Stimulated activated naive CD8-positive, alpha-beta T cell treated with anti-CD3 and anti-CD28 coated beads, Interleukin-15, Interleukin-2, amounts not matched to agents 100 ng/mL and 50 ng/mL, for 24 hours (primary cell): ENCODE results near the gene PRKRA.
A peak's percentile ranks its signal among the peaks of the same experiment; 100 is the strongest.
"Not testable (repeated sequence)": the region's sequence is repeated elsewhere in the genome, so short reads cannot be mapped to it uniquely, and the experiment has no call there.

Experiments
- H3K27ac Mint-ChIP-seq: one replicate; pipeline ENCODE4 v1.8.0; 2021; ENCODE audit warnings: mild to moderate bottlenecking, mixed read lengths
- H3K27me3 Mint-ChIP-seq: one replicate; pipeline ENCODE4 v1.8.0; 2021; ENCODE audit warnings: mixed read lengths
- H3K36me3 Mint-ChIP-seq: one replicate; pipeline ENCODE4 v1.8.0; 2021; ENCODE audit warnings: low read depth, mixed read lengths
- H3K4me1 Mint-ChIP-seq: one replicate; pipeline ENCODE4 v1.8.0; 2021; ENCODE audit warnings: low read depth, mixed read lengths
- H3K4me3 Mint-ChIP-seq: one replicate; pipeline ENCODE4 v1.8.0; 2021; ENCODE audit warnings: mild to moderate bottlenecking, mixed read lengths
- H3K9me3 Mint-ChIP-seq: one replicate; pipeline ENCODE4 v1.8.0; 2021; ENCODE audit warnings: mixed read lengths

PRKRA gene

GRCh38 chr2:178436662-178437061, 14.3 kb downstream of the PRKRA start:
- Mint-ChIP-seq H3K36me3 (peaks cover 78% of the 10 kb centered on the region), H3K27ac (no peak overlapping the region), H3K27me3 (no peaks in the 10 kb centered on the region), H3K4me1 (no peaks in the 10 kb centered on the region), H3K9me3 (no peaks in the 10 kb centered on the region), H3K4me3 (no peak overlapping the region)

GRCh38 chr2:178429336-178429735, 21.6 kb downstream of the PRKRA start:
- no peaks in the 10 kb centered on the region for H3K27me3 Mint-ChIP-seq

DNA sequence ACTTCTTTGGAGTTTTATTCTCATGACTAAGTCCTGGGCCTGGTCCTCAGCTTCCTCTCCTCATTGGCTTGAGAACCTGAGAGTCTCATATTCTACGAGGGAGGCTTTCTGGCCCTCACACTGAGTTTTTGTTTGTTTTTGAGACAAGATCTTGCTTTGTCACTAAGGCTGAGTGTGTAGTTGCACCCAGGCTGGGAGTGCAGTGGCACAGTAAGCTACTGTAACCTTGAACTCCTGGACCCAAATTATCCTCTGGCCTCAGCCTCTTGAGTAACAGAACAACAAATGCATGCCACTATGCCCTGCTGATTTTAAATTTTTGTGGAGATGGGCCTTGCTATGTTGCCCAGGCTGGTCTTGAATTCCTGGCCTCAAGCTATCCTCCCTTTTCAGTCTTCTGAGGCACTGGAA, 22.6 kb downstream of the PRKRA start:
- H3K4me3 Mint-ChIP-seq: no peak overlapping the region
- no peak overlapping the region for H3K27ac Mint-ChIP-seq
- H3K4me1 Mint-ChIP-seq: no peaks in the 10 kb centered on the region
- peaks cover 9% of the 10 kb centered on the region for H3K9me3 Mint-ChIP-seq
- peaks cover 91% of the 10 kb centered on the region for H3K36me3 Mint-ChIP-seq
- H3K27me3 Mint-ChIP-seq: no peaks in the 10 kb centered on the region

More at GRCh38 chr2:178429336-178429735, 21.6 kb downstream of the PRKRA start:
- Mint-ChIP-seq H3K27ac (no peak overlapping the region), H3K4me3 (no peak overlapping the region), H3K4me1 (no peaks in the 10 kb centered on the region), H3K36me3 (peaks cover 94% of the 10 kb centered on the region), H3K9me3 (peaks cover 6% of the 10 kb centered on the region)

GRCh38 chr2:178427458-178427857, 23.5 kb downstream of the PRKRA start:
- no peaks in the 10 kb centered on the region for H3K27me3 Mint-ChIP-seq
- H3K36me3 Mint-ChIP-seq: peaks cover 83% of the 10 kb centered on the region
- no peaks in the 10 kb centered on the region for H3K4me1 Mint-ChIP-seq
- H3K4me3 Mint-ChIP-seq: no peak overlapping the region
- H3K27ac Mint-ChIP-seq: no peak overlapping the region
- peaks cover 9% of the 10 kb centered on the region for H3K9me3 Mint-ChIP-seq

DNA sequence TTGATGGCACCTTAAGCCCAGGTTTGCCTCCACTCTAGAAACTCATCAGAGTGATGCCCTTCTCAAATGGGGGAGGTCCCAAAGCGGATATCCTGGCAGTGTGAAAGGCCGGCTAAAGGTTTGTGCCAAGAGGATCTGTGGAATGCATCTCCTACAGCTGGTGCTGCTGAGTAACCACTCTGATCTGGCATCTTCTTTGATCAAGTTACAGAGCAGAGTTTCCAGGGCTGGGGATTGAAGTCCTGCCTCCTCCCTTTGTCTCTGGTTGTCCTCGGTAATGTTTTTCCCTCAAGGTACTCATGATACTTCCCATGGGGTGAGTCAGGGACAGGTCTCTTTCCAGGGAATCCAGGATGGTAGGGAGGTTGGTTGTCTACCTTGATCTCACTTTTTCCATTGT, 24.6 kb downstream of the PRKRA start:
- Mint-ChIP-seq H3K27ac (no peak overlapping the region), H3K36me3 (peaks cover 73% of the 10 kb centered on the region), H3K4me3 (no peak overlapping the region), H3K27me3 (no peaks in the 10 kb centered on the region), H3K9me3 (peaks cover 9% of the 10 kb centered on the region), H3K4me1 (no peaks in the 10 kb centered on the region)

DNA sequence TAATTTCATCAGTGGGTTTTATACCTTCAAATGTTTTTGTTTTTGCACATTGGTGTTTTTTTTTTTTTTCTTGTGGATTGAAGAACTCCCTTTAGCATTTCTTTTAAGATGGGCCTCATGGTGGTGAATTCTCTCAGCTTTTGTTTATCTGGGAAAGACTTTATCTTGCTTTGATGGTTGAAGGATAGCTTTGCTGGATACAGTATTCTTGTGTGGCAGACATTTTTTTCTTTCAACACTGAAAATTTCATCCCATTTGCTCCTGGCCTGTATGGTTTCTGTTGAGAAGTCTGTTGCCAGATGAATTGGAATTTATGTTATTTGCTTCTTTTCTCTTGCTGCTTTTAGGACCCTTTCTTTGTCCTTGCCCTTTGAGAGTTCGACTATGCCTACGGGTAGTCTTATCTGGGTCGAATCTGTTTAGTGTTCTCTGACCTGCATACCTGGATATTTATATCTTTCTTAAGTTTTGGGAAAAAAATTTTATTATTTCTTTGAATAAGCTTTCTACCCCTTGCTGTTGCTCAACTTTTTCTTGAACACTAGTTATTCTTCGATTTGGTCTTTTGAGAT, 25.6 kb downstream of the PRKRA start:
- Mint-ChIP-seq H3K27me3 (no peaks in the 10 kb centered on the region), H3K36me3 (peaks cover 63% of the 10 kb centered on the region)

DNA sequence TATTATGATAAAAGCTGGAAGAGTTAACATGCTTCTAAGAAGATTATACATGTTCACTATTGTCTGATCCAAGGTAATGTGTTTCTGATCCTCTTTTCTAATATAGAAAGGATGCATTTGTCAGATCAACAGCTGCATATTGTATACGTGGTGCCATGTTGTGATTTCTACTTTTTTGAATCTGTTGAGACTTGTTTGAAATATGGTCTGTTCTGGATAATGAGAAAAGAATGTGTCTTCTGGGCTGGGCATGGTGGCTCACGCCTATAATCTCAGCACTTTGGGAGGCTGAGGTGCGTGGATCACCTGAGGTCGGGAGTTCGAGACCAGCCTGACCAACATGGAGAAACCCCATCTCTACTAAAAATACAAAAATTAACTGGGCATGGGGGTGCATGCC, 27.2 kb downstream of the PRKRA start:
- peaks cover 50% of the 10 kb centered on the region for H3K36me3 Mint-ChIP-seq
- not testable (repeated sequence) for H3K9me3 Mint-ChIP-seq, H3K27me3 Mint-ChIP-seq, H3K4me1 Mint-ChIP-seq, H3K4me3 Mint-ChIP-seq, H3K27ac Mint-ChIP-seq

More for the DNA sequence above, 25.6 kb downstream of the PRKRA start:
- H3K4me1 Mint-ChIP-seq: no peaks in the 10 kb centered on the region
- H3K9me3 Mint-ChIP-seq: peaks cover 9% of the 10 kb centered on the region
- H3K4me3 Mint-ChIP-seq: no peak overlapping the region
- no peak overlapping the region for H3K27ac Mint-ChIP-seq

DNA sequence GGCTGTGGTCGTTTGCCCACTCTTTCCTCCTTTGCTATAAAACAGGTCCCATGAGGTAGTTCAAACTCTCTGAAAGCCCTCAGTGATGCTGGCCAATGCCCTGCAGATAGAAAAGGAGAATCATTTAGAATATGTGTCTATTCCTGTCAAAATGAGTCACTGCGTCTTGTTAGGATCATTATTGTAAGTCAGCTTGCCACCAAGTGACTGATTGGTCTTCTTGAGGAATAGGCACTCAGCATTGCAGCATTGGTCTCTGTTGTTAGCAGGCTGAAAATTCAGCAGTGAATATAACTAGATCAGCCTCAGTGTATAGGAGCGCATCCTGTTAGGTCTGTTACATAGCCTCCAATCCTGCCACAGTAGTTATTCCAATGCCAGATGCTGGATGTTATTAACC, 28.9 kb downstream of the PRKRA start:
- H3K27me3 Mint-ChIP-seq: no peaks in the 10 kb centered on the region
- H3K4me3 Mint-ChIP-seq: no peak overlapping the region
- H3K9me3 Mint-ChIP-seq: peaks cover 9% of the 10 kb centered on the region
- H3K27ac Mint-ChIP-seq: no peak overlapping the region
- peaks cover 33% of the 10 kb centered on the region for H3K36me3 Mint-ChIP-seq
- no peaks in the 10 kb centered on the region for H3K4me1 Mint-ChIP-seq

- peaks cover 18% of the 10 kb centered on the region for H3K36me3 Mint-ChIP-seq
- no peaks in the 10 kb centered on the region for H3K27me3 Mint-ChIP-seq
- no peak overlapping the region for H3K4me3 Mint-ChIP-seq
- H3K9me3 Mint-ChIP-seq: peaks cover 5% of the 10 kb centered on the region
- H3K27ac Mint-ChIP-seq: no peak overlapping the region
- no peaks in the 10 kb centered on the region for H3K4me1 Mint-ChIP-seq
Measured at GRCh38 chr2:178420463-178420999, 30.4 kb downstream of the PRKRA start.

DNA sequence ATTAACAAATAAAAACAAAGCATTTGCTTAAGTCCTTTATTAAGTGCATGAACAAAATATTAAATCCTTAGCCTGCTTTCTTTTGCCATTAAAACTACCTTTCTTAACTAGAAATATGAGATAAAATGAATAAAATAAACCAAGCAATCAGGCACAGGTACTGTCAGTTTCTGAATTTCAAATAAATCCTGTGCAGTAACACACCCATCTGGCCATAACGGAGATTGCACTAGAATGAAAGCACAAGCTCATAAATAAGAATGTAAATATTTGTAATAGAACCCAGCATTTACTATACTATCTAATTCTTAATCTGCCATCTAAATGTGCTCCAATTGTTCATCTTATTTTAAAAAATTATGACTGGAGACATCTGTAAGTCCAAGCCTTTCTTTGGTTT, 31.9 kb downstream of the PRKRA start:
- H3K4me3 Mint-ChIP-seq: no peak overlapping the region
- peaks cover 10% of the 10 kb centered on the region for H3K4me1 Mint-ChIP-seq
- no peak overlapping the region for H3K27ac Mint-ChIP-seq
- no peaks in the 10 kb centered on the region for H3K27me3 Mint-ChIP-seq
- peaks cover 3% of the 10 kb centered on the region for H3K9me3 Mint-ChIP-seq
- H3K36me3 Mint-ChIP-seq: peaks cover 4% of the 10 kb centered on the region

- Mint-ChIP-seq H3K4me3 (no peak overlapping the region), H3K36me3 (peaks cover under 1% of the 10 kb centered on the region), H3K27me3 (no peaks in the 10 kb centered on the region), H3K27ac (no peak overlapping the region), H3K9me3 (no peaks in the 10 kb centered on the region), H3K4me1 (peaks cover 10% of the 10 kb centered on the region)
Measured at GRCh38 chr2:178418426-178418825, 32.5 kb downstream of the PRKRA start.

- H3K4me1 Mint-ChIP-seq: peaks cover 15% of the 10 kb centered on the region
- no peak overlapping the region for H3K4me3 Mint-ChIP-seq
- H3K36me3 Mint-ChIP-seq: no peaks in the 10 kb centered on the region
- H3K9me3 Mint-ChIP-seq: no peaks in the 10 kb centered on the region
- no peaks in the 10 kb centered on the region for H3K27me3 Mint-ChIP-seq
- no peak overlapping the region for H3K27ac Mint-ChIP-seq
Measured at GRCh38 chr2:178417916-178418315, 33.1 kb downstream of the PRKRA start.

DNA sequence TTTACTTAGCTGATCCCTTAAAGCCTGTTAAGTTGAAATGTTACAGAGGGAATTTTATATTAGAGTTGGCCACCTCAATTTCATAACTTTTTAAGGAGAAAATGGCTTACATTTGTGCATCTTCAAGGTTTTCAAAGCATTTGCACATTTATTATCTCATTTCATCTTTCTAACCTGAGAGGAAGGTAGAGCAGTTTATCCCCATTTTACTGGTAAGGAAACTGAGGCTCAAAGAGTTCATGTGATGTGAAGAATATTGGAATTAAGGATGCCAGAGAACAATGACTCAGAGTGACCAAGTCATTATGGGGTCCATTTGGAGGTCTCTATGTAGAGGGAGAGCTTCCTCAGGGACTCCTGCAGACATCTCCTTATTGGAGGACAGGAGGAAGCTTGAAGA, 35.0 kb downstream of the PRKRA start:
- H3K36me3 Mint-ChIP-seq: no peaks in the 10 kb centered on the region
- H3K9me3 Mint-ChIP-seq: no peaks in the 10 kb centered on the region
- H3K4me3 Mint-ChIP-seq: no peak overlapping the region
- H3K4me1 Mint-ChIP-seq: peaks cover 16% of the 10 kb centered on the region
- no peaks in the 10 kb centered on the region for H3K27me3 Mint-ChIP-seq
- H3K27ac Mint-ChIP-seq: no peak overlapping the region

DNA sequence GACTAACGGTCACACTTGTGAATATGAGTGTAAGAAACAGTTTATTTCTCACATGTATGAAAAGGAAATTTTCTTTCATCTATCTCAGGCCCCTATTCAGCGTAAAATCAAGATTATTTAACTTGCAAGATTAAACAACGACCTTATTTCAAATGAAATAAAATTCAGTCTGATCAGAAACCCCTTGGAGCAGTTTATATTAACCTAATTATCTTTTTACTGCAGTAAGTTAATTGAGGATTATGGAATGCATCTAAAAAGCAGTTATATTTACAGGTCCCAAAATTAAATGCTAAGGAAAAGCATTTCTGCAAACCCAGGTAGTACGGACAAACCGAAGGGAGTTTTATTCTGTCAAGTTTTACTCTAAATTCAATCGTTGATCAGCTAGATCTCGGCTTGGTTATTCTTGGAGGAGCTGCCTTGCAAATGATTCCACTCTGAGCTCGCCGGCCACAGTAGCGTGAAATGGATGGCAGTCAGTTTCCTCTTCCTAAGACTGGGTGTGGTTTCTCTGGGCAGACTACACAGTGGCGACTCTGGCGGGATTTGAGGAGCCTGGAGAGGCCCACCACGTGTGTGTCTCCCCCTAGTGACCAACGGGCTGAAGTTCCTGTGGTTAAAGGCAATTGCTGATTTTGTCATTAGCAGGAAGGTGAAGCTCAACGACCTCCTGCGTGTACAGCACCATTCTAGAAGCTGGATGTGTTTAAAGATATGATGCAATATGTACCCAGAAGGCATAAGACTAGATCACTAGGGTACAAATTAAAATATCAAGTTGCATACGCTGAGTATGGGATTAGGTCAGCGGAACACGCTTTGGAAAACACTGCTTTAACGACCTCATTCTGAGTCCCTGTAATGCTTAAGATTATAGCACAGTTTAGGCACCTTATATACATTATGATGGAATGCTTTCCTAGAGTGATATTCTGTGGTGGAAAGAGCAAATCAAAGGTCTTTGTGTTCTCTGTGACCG, 36.4 kb downstream of the PRKRA start:
- H3K4me3 Mint-ChIP-seq: peak overlapping the region; percentile 88
- H3K27me3 Mint-ChIP-seq: peaks cover 4% of the 10 kb centered on the region
- no peaks in the 10 kb centered on the region for H3K36me3 Mint-ChIP-seq
- H3K4me1 Mint-ChIP-seq: peaks cover 16% of the 10 kb centered on the region
- no peaks in the 10 kb centered on the region for H3K9me3 Mint-ChIP-seq
- H3K27ac Mint-ChIP-seq: peak overlapping the region; percentile 93
